ENCODE data around the gene CST6. TPM values are rescaled to one million over a fixed set of nuclear protein-coding genes. Genes with fewer than 3 reads are reported as not detected.
"Not testable (repeated sequence)": the region's sequence is repeated elsewhere in the genome, so short reads cannot be mapped to it uniquely, and the experiment has no call there.

CST6 gene
- polyA plus RNA-seq, 3 donors = 0.41 TPM; not detected in 2

- peaks cover under 1% of the 10 kb centered on the region for H4K20me1 ChIP-seq (ENCODE audit: insufficient read depth, low read length)
- no peak overlapping the region for H3K4me3 Mint-ChIP-seq
- no peak for DNase-seq
- no CpG with 5 or more reads among the region's 2 CpGs for WGBS (ENCODE audit: insufficient coverage)
- no peak overlapping the region for H3K4me2 ChIP-seq (replicated peaks; ENCODE audit: extremely low read depth, low read length, poor library complexity, severe bottlenecking)
- H3K27me3 ChIP-seq (ENCODE audit: control insufficient read depth in 2 of 2, insufficient read depth in 2 of 2, low read length in 2 of 2) = peaks cover 14 to 23% of the 10 kb centered on the region in 2 donors
- no peak overlapping the region for H2AFZ ChIP-seq (ENCODE audit: insufficient read depth, low read depth, low read length, poor library complexity, severe bottlenecking)
- peaks cover 11 to 30% of the 10 kb centered on the region in 2 donors for H3K36me3 Mint-ChIP-seq
- no peaks in the 10 kb centered on the region for H3K9me3 ChIP-seq (replicated peaks in 1 of 2; ENCODE audit: control insufficient read depth in 1 of 2, insufficient read depth in 1 of 2, low read length in 2 of 2)
- H3K27me3 Mint-ChIP-seq (ENCODE audit: low read depth in 3 of 3) = peaks cover 22 to 34% (median 33%) of the 10 kb centered on the region in 3 donors
- H3K9me3 Mint-ChIP-seq = peaks cover 0 to 5% (median 2%) of the 10 kb centered on the region in 7 donors
- peaks cover 22% of the 10 kb centered on the region for H3K4me1 Mint-ChIP-seq
- H3K4me3 ChIP-seq (replicated peaks in 1 of 3; ENCODE audit: low read depth in 2 of 3, low read length in 3 of 3) = no peak overlapping the region
- intact Hi-C loops (cut with micrococcal nuclease) = no loop called here
- H3K27ac ChIP-seq (ENCODE audit: low read depth in 1 of 2, low read length in 2 of 2) = no peak overlapping the region
- H3K79me2 ChIP-seq (ENCODE audit: insufficient read depth, low read length) = peaks cover 12% of the 10 kb centered on the region
- H3K4me1 ChIP-seq (ENCODE audit: control insufficient read depth in 1 of 2, insufficient read depth in 2 of 2, low read length in 2 of 2) = peaks cover 20 to 23% of the 10 kb centered on the region in 2 donors
- TF ChIP-seq CTCF (IDR thresholded peaks at IDR 0.05) = no peak
- no peak overlapping the region for H3K27ac Mint-ChIP-seq
- no peak overlapping the region for H3K9ac ChIP-seq (ENCODE audit: insufficient read depth, low read length, poor library complexity, severe bottlenecking)
- H3K36me3 ChIP-seq (replicated peaks in 1 of 2; ENCODE audit: control insufficient read depth in 1 of 2, insufficient read depth in 2 of 2, low read length in 2 of 2) = peaks cover 10 to 26% of the 10 kb centered on the region in 2 donors
Measured at GRCh38 chr11:66008095-66008467, 3.7 kb upstream of the CST6 start.

GRCh38 chr11:66008468-66009101, 3.2 kb upstream of the CST6 start:
- intact Hi-C loops (cut with micrococcal nuclease) = no loop called here
- no peaks in the 10 kb centered on the region for H4K20me1 ChIP-seq (ENCODE audit: insufficient read depth, low read length)
- no peak for TF ChIP-seq CTCF (IDR thresholded peaks at IDR 0.05)
- Mint-ChIP-seq H3K27me3 (ENCODE audit: low read depth in 3 of 3) (peaks cover 22 to 35% (median 34%) of the 10 kb centered on the region in 3 donors), H3K4me1 (peaks cover 22% of the 10 kb centered on the region), H3K4me3 (no peak overlapping the region), H3K9me3 (peaks cover 0 to 5% (median 2%) of the 10 kb centered on the region in 7 donors), H3K36me3 (peaks cover 10 to 28% of the 10 kb centered on the region in 2 donors), H3K27ac (no peak overlapping the region)
- H3K9me3 ChIP-seq (replicated peaks in 1 of 2; ENCODE audit: control insufficient read depth in 1 of 2, insufficient read depth in 1 of 2, low read length in 2 of 2) = no peaks in the 10 kb centered on the region
- no peak for DNase-seq
- peaks cover 10 to 26% of the 10 kb centered on the region in 2 donors for H3K36me3 ChIP-seq (replicated peaks in 1 of 2; ENCODE audit: control insufficient read depth in 1 of 2, insufficient read depth in 2 of 2, low read length in 2 of 2)
- peak overlapping the region; percentile 23 for H2AFZ ChIP-seq (ENCODE audit: insufficient read depth, low read depth, low read length, poor library complexity, severe bottlenecking)
- H3K27me3 ChIP-seq (ENCODE audit: control insufficient read depth in 2 of 2, insufficient read depth in 2 of 2, low read length in 2 of 2) = peaks cover 14 to 23% of the 10 kb centered on the region in 2 donors
- 54% methylated on average over 7 of the region's 10 CpGs for WGBS (ENCODE audit: insufficient coverage)
- no peak overlapping the region for H3K4me2 ChIP-seq (replicated peaks; ENCODE audit: extremely low read depth, low read length, poor library complexity, severe bottlenecking)
- no peak overlapping the region for H3K9ac ChIP-seq (ENCODE audit: insufficient read depth, low read length, poor library complexity, severe bottlenecking)
- peaks cover 21 to 23% of the 10 kb centered on the region in 2 donors for H3K4me1 ChIP-seq (ENCODE audit: control insufficient read depth in 1 of 2, insufficient read depth in 2 of 2, low read length in 2 of 2)
- no peak overlapping the region for H3K27ac ChIP-seq (ENCODE audit: low read depth in 1 of 2, low read length in 2 of 2)
- H3K79me2 ChIP-seq (ENCODE audit: insufficient read depth, low read length) = peaks cover 7% of the 10 kb centered on the region
- H3K4me3 ChIP-seq (replicated peaks in 1 of 3; ENCODE audit: low read depth in 2 of 3, low read length in 3 of 3) = no peak overlapping the region

GRCh38 chr11:66010036-66010435, 1.8 kb upstream of the CST6 start:
- not testable (repeated sequence) for H3K27ac Mint-ChIP-seq; H3K9ac ChIP-seq (ENCODE audit: insufficient read depth, low read length, poor library complexity, severe bottlenecking)
- peaks cover 35% of the 10 kb centered on the region for H3K4me1 Mint-ChIP-seq

More at GRCh38 chr11:66010036-66010435, 1.8 kb upstream of the CST6 start:
- DNase-seq; H3K79me2 ChIP-seq (ENCODE audit: insufficient read depth, low read length); H3K9me3 Mint-ChIP-seq; H3K27ac ChIP-seq (ENCODE audit: low read depth in 1 of 2, low read length in 2 of 2); H2AFZ ChIP-seq (ENCODE audit: insufficient read depth, low read depth, low read length, poor library complexity, severe bottlenecking); H4K20me1 ChIP-seq (ENCODE audit: insufficient read depth, low read length); intact Hi-C loops (cut with micrococcal nuclease); H3K4me2 ChIP-seq (replicated peaks; ENCODE audit: extremely low read depth, low read length, poor library complexity, severe bottlenecking); H3K9me3 ChIP-seq (replicated peaks in 1 of 2; ENCODE audit: control insufficient read depth in 1 of 2, insufficient read depth in 1 of 2, low read length in 2 of 2); H3K4me3 ChIP-seq (replicated peaks in 1 of 3; ENCODE audit: low read depth in 2 of 3, low read length in 3 of 3): not testable (repeated sequence)
- Mint-ChIP-seq H3K4me3 (peak overlapping the region; percentile 39 to 79), H3K27me3 (ENCODE audit: low read depth in 3 of 3) (peaks cover 22 to 35% (median 34%) of the 10 kb centered on the region in 3 donors), H3K36me3 (peaks cover 0 to 13% of the 10 kb centered on the region in 2 donors)
- Histone ChIP-seq H3K4me1 (ENCODE audit: control insufficient read depth in 1 of 2, insufficient read depth in 2 of 2, low read length in 2 of 2) (peaks cover 35 to 37% of the 10 kb centered on the region in 2 donors), H3K36me3 (replicated peaks in 1 of 2; ENCODE audit: control insufficient read depth in 1 of 2, insufficient read depth in 2 of 2, low read length in 2 of 2) (peaks cover 0 to 12% of the 10 kb centered on the region in 2 donors), H3K27me3 (ENCODE audit: control insufficient read depth in 2 of 2, insufficient read depth in 2 of 2, low read length in 2 of 2) (peaks cover 14 to 23% of the 10 kb centered on the region in 2 donors)
- 90% methylated on average over 4 of the region's 4 CpGs for WGBS (ENCODE audit: insufficient coverage)
